SW480 (cell line): Measurements from ENCODE around the gene CNTNAP2.
"Not testable (repeated sequence)": the region's sequence is repeated elsewhere in the genome, so short reads cannot be mapped to it uniquely, and the experiment has no call there.

ENCODE experiments used
- DNase-seq: peaks from one replicate; pipeline ENCODE4 v3.0.0-alpha.2; 2016; ENCODE audit warnings: low spot score

CNTNAP2 gene

DNA sequence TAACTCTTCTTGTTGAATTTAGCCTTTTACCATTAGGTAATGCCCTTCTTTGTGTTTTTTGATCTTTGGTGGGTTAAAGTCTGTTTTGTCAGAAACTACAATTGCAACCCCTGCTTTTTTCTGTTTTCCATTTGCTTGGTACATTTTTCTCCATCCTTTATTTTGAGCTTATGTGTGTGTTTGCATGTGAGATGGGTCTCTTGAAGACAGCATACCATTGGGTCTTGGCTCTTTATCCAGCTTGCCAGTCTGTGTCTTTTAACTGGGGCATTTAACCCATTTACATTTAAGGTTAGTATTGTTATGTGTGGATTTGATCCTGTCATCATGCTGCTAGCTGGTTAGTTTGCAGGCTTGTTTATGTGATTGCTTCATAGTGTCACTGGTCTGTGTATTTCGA lies 997.9 kb downstream of the CNTNAP2 start:
- DNase-seq = not testable (repeated sequence)

DNA sequence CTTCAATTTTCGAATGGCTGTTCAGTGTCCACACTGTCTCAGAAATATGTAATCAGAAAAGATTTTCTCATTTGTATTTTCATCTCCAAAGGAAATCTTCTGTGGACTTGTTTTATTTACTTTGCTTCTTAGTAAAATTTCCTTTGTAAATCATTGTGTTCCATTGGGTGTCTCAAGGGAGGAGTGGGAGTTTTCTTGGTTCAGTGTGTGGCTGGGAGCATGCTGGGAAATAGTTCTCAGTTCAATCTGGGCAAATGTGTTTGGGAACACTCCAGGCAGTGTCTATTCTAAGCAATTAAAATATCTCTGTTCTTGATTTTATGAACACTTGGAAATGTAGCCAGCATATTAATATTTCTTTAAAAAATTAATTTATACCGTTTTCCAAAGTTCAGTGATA lies 1019.8 kb downstream of the CNTNAP2 start:
- DNase-seq = no peak

DNA sequence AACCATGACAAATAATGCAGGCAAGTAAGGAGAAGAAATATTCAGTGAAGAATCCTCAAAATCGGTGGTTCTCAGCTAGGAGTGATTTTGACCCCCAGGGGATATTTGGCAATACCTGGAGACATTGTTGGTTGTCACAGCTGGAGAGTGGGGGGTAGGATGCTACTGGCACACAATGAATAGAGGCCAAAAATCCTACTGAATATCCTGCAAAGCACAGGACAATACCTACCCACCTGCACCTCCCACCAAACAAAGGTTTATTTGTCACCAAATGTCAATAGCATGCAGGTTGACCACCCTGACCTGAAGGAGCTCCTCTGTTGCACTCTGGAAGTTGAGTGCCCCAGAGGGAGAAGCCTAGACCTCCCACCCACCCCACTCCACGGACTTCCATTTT lies 1028.6 kb downstream of the CNTNAP2 start:
- no peak for DNase-seq

DNA sequence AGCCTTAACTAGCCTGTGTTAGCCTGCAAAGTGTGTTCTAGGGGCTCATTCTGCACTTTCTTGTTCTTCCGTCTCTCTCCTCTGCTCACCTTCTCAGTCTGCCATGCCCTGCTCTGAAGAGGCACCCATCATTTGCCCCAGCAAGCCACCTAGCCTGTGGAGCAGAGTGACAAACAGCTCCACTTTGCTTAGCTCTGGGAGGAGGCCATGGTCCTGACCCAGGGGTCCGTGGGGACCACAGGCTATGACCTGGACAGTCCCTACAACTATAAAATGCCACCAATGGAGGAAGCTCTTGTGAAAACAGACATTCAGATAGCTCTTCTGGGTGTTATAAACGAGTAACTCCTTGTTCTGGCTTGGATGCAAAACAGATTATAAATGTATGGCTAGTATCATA lies 1029.6 kb downstream of the CNTNAP2 start:
- DNase-seq = no peak

DNA sequence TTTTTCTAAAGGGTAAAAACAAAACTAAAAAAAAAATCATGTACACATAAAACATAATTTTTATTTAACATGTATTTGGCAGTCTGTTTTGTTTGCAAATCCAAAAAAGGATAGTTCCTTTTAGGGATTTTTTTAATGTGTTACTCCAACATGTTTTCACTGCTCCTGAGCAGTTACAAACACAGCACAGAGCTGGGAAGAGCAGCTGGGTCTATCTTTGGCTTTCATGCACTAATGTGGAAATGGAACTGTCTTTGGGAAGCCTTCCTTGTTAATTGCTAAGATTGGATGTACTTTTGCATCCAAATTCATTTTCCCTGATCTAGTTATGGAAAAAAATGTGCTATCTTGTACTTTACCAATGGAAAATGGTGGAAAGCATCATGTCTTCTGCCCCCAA lies 1035.1 kb downstream of the CNTNAP2 start:
- DNase-seq = no peak

DNA sequence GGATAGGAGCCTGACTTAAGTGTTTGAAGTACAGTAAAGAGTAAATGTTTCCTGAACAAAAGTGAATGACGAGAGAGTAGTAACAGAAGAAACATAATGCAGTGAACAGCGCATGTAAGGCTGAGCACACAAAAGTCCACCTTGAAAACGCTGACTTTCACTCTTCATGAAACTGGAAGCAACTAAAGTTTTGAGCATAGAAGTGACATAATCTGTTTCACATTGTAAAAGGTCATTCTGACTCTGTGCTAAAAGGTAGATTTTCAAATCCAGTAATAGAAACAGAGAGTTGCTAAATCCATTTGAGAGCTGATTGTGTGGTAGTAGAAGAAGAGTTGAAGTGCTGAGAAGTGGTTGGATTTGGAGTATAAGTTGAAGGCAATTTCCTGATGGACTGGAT lies 1037.0 kb downstream of the CNTNAP2 start:
- DNase-seq = no peak

DNA sequence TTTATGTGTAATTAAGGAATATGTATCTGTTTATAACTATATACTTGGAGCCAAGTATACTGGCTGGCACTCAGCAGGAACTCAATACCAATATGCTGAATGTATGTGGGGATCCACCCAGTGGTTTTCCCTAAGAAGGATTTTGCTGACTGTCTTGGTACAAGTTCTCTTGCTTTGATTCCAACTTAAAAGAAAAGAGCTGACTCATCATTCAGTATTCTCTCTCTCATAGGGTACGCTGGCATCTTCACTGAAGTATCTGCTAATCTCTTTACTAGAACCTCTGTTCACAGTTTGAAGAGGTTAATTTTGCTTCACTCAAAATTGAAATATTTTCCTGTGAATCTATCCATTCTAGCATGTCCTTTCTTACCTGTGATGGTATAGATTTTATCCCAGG lies 1044.8 kb downstream of the CNTNAP2 start:
- no peak for DNase-seq

DNA sequence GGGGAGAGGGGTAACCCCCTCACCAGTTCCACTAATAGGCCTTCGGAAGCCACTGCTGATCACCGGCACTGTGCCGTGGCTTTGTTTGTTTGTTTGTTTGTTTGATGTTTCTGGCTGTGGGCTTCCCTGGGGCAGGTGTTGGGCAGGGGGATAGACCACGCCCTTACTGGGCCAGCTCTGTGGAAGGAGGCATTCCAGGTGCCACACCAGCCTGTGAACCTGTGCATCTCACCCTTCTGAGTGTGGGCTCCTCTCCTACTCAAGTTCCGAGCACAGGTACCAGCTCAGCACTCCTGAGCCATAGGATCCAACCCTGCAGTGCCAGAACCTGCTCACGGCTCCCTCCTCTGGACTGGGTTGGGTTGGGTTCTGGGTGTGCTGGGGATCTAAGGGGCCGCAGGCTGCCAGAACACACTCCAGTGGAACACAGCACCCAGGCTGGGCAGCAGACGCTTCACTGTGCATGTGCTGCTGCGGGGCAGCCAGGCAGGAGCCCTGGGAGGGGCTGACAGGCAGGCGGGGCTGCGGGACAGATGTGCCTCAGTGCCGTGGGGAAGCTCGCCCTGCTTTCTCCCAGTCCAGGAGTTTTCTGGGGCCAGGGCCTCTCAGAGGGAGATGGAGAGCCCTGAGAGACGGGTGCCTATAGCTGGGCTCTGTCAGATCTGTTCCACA lies 1053.9 kb downstream of the CNTNAP2 start:
- no peak for DNase-seq

DNA sequence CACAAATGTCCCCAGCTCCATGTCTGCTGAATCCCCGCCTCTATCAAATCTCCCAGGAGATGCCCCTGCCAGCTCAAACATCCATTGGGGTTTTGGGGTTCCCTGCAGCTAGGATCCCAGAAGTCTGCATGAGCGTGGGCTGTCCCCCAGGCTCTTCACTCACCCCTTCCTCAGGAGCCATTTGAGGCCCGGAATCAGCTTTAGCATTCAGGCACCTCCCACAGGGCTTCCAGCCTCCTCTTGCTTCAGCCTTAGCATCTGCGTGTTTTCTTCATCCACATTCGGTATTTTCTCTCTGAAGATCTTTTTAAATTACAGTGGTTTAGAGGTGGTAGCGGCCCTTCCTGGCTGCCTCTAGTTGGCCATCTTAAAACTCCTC lies 1054.4 kb downstream of the CNTNAP2 start:
- no peak for DNase-seq

DNA sequence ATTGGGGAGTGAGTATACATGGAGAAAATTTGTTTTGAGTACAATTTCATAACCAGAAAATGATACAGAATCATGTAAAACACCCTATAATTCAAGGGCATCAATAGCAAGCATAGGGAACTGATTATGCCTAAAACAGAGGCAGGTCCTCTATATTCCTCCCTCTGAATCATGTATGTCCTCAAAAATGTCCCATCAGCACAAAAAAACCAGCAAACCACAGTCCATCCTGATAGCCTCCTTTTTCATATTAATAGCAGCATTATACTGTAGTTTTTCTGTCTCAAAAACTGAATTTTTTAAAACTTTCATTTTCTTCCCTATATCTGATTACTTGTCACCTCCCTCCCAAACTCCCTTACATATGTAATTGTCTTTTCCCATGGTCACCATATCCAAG lies 1057.3 kb downstream of the CNTNAP2 start:
- no peak for DNase-seq

DNA sequence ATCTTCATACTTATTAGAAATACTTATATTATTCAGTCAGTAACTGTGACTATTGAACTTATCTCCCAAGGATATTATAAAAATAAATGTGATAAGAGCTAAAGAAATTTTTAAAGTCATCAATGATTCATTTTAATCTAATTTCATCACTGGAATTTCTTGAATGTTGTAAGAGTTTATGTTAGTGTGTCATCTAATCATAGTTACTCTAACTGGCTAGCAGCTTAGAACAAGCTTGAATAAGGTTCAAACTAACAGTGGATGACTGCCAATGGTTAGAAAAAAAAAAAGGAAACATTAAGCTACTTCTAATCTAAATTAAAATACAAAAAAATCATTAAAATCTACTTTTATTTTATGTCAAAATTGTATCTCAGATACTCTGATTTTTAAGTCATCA lies 1066.3 kb downstream of the CNTNAP2 start:
- DNase-seq = no peak

DNA sequence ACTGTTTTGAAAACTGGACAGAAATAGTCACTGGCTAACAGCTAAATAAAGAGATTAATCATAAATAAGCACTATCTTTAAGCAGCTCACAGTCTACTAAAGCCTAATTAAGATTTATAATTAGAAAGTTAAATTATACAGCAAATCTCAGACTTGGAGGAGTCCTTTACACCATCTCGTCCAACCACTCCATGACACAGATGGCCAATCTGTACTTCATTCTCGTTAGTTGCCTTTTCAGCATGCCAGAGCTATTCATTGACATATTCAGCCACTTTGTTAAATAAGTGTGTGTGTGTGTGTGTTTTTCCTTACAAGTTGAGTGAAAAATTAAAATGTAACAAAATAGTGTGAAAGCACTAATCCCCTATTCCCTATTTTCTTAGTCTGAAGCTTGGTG lies 1066.7 kb downstream of the CNTNAP2 start:
- no peak for DNase-seq

DNA sequence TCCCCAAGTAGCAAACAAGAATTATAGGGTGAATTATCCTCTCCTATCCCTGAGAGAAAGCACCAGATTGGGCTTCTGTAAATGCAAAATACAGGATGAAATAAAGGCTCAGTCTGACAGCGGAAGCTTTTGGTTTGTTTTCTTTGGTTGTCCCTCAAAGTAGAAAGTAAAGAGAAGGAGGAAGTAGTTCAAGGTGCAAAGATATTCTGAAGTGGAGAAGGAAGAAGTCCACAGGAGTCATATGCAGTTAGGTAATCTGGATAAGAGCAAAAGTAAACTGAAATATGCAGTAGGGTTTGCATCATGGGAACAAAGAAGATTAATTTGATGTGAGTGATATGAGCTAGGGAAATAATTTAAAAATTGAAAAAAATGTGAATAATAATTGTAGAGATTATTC lies 1071.9 kb downstream of the CNTNAP2 start:
- no peak for DNase-seq

DNA sequence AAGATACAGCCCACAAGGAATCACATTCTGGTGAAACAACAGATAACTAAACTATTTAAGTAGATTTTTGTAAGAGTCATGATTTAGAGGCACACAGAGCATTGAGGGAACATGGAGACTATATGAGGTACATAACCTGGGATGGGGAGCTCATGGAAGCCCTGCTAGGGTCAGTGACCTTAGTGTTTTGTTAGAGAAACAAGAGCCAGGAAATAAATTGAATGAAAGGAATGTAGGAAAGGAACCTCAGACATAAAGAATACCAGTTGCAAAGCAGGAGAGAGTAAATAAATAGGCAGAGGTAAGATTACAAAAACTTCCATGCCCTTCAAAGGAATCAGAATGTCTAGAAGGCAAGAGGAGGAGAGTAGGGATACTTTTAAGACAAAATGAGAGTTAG lies 1076.9 kb downstream of the CNTNAP2 start:
- DNase-seq = no peak

DNA sequence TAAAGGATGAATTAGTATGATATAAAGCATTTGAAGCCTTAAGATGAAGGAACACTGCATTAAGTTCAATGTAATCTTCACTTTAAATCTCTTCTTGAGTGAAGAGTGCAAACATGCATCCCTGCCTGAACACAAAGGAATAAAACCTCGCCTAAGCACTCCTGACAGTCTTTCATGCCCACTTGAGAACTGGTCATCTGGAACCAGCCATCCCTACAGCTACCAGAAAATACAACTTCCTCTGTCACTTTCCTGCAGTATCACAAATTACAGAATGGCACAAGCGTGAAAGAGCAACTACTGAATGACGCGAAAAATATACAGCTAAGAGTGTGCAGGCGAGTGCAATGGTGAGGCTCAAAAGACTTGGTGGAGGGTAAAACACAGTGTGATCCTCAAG lies 1079.9 kb downstream of the CNTNAP2 start:
- DNase-seq = no peak

DNA sequence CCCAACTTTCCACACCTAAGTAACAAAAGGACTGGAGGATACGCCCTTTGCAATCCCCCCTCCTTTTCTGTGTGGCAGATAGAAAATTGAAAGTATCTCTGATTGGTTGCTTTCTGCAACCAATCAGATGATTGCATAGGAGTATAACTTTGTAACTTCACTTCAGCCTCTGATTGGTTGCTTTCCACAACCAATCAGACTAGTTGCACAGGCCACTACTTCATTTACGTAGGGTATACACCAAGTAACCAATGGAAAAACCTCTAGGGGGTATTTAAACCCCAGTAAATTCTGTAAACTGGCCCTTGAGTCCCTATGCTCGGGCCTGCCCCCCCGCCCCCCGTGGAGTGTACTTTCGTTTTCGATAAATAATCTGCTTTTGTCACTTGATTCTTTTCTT lies 1080.4 kb downstream of the CNTNAP2 start:
- DNase-seq = no peak

DNA sequence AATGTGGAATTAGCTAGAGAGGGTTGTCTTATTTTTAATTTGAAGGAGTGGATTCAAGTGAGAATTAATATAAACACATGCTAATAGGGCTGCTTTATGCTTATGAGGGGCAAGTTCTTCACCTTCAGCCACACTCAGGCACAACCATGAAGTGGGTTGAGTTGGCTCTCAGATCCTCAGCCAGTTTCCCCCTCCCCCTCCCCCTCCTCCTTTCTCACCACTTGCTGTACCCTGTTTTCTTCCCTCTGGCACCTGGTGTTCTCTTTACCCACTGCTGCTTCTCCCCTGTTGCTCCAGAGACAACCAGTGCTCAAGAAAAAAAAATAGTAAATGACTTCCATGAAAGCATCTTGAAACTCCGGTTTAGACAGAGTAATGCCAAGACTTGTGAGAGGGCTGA lies 1083.3 kb downstream of the CNTNAP2 start:
- no peak for DNase-seq

DNA sequence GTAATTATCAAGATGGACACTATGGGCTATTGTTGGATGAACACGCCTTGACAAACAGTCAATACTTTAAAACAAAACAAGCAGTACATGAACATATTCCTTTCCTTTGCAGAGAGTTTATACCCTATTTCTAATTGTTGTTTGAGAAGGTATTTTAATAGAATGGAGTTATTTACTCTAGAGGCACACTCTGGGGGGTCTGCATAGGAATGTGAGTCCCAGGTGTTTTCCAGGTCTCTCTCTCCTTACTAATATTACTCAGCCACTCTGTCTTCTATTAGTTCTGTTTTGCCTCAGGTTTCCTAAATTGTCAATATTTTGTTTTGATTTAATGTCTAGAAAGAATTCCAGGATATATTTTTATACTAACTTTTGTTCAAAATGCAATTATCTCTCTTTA lies 1091.4 kb downstream of the CNTNAP2 start:
- DNase-seq = no peak

DNA sequence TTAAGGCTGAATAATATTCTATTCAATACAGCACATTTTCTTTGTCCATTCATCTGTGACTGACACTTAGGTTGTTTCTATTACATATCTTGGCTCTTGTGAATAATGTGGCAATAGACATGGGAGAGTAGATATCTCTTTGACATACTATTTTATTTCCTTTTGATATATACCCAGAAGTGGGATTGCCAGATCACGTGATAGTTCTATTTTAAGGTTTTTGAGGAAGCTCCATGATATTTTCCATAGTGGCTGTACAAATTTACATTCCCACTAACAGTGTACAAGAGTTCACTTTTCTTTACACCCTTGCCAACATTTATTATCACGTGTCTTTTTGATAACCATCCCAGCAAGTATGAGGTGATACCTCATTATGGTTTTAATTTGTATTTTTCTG lies 1114.7 kb downstream of the CNTNAP2 start:
- no peak for DNase-seq

DNA sequence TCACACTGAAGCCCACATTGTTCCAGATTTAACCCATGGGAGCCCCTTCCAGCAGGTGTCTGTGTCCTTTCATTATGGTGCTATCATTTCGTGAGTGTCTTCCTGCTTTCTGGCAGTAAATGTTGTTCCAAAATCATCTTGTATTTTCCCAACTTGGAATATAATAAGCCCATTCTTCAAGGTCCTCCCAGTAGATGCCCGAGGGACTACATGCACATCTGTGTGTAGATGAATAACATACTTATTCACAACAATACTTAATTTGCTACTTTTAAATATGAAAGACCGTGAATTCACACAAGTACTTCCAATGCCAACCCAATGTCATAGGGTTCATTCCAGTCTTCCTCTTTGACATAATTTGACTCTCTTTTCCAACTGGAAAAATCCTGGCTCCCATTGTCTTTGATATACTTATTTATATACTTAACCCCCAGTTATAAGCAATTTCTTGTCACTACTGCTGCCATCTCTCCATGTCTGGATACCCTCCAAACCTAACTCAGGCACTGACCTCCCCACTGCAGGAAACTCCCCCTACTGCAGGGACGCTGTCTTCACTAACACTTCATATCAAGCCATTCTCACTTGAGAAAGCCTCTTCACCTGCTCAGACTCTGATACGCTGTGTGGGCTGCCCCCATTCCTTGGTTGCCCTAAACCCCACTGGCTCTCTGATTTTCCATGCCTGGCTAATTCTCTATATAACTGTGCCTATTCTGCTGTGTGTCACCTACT lies 1119.2 kb downstream of the CNTNAP2 start:
- DNase-seq = no peak

DNA sequence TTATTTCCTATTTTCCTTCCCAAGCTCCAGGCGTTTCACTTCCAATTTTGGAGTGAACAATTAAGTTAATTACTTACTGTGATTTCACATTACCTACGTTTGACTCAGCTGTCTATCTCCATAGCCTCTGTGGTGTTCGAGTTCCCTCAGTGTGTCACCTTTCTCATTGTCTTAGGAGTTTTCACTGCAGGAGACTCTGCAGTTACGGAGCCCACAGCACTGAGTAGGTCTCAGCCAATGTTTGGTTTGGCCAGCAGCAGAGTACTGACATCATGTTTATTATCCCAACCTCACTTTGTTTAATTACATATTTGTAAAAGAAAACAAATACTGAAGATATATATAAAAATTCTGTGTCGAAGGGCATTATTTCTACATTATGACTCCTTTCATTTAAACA lies 1123.9 kb downstream of the CNTNAP2 start:
- DNase-seq = no peak

DNA sequence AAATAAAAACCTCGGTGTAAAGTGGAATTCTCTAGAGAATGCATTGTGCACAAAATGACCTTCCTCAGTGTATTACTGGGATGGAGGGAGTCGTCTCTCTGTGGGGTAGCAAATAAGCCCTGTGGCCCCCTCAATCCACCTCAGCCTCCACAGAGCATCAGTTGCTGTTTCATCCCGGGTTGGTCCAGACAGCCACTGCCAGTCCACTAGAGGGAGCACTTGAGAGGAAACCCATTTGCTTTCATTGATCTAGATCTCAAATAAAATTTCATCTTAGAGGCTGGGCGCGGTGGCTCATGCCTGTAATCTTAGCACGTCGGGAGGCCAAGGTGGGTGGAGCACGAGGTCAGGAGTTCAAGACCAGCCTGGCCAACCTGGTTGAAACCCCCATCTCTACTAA lies 1128.7 kb downstream of the CNTNAP2 start:
- peak; percentile 23 for DNase-seq

DNA sequence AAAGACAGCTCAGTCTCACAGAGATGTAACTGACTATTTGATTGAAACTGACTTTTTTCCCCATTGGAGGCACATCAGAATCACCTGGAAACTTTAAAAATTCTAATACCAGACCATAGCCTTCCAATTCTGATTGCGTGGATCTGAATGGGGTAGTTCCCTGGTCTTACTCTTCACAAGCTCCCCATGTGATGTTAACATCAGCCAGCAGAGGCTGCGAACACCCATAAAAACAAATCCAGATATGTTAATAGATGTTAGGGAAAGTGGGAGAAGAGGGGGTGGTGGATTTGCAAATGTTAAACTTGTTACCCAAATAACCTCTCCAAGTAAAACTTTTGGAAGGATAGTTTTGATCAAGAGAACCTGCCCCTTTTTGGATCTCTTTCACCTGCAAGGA lies 1133.4 kb downstream of the CNTNAP2 start:
- no peak for DNase-seq

DNA sequence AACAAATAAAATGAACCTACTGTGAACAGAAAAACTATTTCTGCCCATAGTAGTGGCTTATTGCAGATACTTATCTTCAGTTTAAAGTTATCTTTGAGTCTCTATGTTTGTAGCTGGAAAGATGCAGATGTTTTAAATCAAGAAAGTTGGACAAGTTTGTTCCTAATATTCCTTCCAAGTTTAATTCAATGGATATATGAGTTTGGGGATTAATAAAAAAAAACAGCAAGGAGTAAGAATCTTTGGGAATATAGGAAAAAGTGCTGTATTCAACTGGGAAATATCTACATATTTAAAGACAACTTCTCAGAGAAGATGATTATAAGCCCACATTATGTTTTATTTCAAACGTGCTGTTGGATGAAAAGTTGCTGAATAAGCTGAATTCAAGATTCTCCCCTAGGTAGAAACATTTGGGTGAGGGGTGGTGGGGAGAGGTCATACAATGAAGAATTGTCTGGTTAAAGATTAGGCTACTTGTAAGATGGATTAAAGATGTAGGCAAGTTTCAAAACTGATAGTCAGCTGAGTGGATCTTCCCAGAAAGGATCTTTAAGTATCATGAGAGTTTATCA lies 1135.2 kb downstream of the CNTNAP2 start:
- no peak for DNase-seq
